ENCODE measurements around the gene PDGFA.

Gene PDGFA

DNA sequence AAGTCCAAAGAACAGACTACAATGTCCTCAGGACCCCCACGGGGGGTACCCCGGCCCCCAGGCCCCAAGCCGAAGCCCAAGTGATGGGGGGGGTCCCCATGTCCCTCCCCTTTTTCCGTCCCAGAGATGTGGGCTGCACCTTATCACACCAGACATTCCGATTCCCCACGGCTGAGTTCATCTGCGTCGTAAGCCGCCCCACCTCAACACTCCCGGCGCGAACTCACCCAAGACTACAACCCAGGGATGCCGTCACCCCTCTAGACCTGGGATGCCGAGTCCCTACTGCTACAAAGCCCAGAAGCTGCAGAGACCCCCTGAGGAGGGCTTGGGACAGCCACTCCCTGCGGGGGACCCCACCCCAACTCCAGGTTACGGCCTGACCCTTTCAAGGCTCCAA, 14.5 kb downstream of the PDGFA start:
- in situ Hi-C loops (cut with MboI; ENCODE audit: low sequenced_read_pairs): no loop called here

DNA sequence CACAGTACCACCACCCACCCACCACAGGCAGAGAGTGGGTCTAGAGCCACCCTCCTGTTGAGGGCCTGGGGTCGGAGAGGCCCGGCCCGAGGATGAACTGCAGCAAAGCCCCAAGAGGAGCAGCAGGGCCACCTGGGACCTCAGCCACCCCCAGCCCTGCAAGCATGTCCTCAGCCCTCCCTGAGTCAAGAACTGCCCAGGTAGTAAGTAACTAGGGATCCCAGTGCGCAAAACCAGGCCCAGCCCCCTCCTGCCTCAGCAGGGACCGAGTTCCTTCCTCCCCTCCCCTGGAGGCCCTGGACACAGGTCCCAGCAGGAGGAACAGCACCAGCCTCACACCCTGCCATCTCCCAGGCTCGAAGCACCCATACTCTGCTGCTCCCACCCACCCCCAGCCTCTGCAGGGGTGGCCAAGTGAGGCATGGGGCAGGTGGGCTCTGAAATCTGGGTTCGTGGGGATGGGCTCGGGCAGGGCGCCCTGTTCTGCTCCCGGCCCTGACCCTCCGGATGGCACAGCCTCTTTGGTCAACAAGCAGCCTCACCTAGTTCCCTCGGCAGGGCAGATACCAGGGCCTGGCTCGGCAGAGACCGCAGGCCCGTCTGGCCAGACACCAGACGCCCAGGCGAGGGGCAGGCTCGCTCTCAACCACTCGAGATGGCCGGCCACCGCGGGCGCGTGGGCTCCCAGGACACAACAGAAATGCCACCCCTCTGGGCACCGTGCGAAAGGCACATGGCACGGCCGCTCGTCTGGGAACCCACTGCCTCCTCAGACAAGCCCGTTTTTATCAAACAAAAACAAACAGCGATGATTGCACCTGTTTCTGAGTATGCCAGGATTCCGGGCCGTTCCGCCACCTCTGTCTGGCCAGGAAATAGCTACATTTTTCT, 15.2 kb downstream of the PDGFA start:
- in situ Hi-C loops (cut with MboI; ENCODE audit: low sequenced_read_pairs): no loop called here

GRCh38 chr7:503575-504111, 16.0 kb downstream of the PDGFA start:
- in situ Hi-C loops (cut with MboI; ENCODE audit: low sequenced_read_pairs): no loop called here

DNA sequence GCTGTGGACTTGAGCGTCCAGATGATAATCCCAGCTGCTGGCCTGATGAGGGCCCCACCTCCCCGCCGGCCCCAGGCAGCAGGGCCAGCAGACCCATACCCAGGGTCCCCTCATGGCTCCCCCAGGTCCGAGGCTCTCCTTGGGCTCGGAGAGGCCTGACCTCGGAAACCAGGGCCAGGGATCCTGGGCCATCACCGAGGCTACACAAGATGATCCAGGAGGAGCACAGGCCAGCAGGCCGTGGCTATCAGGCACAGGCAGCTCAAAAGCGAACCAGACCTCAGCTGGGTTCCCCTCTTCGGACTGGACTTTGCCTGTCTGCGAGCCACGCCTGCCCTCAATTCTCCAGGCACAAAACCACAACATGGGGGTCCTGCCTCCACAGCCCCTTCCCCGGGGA, 17.4 kb downstream of the PDGFA start:
- in situ Hi-C loops (cut with MboI; ENCODE audit: low sequenced_read_pairs): no loop called here

- in situ Hi-C loops (cut with MboI; ENCODE audit: low sequenced_read_pairs): no loop called here
Measured at GRCh38 chr7:501526-501925, 18.1 kb downstream of the PDGFA start.

GRCh38 chr7:500521-501420, 18.9 kb downstream of the PDGFA start:
- in situ Hi-C loops (cut with MboI; ENCODE audit: low sequenced_read_pairs): no loop called here

GRCh38 chr7:499853-500485, 19.7 kb downstream of the PDGFA start:
- in situ Hi-C loops (cut with MboI; ENCODE audit: low sequenced_read_pairs): no loop called here

GRCh38 chr7:498678-499641, 20.7 kb downstream of the PDGFA start:
- in situ Hi-C loops (cut with MboI; ENCODE audit: low sequenced_read_pairs): no loop called here

DNA sequence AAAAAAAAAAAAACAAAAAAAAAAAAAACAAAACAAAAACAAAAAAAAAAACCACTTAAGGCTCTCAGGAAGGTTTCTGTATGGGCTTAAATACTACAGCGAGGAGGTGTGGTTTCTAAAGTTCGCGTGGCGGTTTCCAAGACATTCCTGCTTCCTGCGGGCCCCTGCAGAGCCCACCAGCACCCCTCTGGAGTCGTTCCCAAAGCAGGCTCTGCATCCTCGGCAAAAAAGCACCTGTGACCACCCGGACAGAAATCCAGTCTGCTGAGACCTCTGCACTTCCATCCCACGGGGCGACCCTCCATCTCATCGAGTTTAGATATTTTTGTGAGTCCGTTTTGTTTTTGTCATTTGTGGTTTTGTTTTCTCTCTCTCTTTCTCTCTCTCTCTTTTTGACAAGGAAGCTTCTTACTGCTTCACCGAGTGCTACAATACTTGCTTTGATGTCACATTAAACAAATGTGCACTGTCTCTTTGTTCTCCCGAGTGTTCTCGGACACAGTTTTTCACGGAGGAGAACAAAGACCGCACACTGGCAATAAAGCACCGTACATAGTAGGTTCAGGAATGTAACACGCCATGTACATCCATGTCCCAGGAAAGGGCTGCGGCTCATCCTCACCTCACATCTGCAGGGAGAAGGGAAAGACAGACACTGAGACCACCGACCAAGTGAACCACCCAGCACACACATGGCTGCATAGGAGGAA, 21.5 kb downstream of the PDGFA start:
- in situ Hi-C loops (cut with MboI; ENCODE audit: low sequenced_read_pairs): no loop called here

- in situ Hi-C loops (cut with MboI; ENCODE audit: low sequenced_read_pairs): no loop called here
Measured at GRCh38 chr7:497346-497745, 22.3 kb downstream of the PDGFA start.

DNA sequence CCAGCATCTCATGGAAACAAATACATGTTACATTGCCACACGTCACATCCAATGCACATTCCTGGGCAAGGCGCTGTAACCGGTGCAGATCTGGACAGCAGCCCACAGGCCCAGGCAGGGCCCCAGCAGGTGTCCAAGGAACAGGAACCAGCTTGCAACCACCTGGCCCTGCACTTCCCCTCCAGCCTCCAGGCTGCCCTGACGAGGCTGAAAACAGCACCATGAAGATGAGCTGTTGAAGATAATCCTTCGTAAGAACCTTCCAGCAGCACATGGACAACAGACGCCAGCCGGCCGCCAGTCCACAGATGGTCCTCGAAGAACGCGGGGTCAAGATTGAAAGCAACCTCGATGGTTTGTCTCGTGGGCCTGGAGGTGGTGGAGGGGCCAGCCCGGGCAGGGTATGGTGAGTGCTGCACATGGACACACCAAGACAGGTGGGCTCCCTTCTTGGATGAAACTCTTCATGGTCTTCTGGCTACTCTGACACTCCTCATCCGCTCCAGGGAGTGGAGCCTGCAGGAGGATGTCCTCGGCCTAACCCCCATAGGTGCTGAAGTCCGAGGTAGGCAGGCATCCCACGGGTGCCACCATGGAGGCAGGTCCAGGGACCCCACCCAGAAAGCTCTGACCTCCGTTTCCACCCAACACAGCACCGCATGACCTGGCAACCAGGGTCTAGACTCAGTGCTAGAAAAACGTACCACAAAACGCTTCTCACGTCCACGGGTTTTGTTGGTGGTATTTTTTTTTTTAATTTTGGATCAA, 22.9 kb downstream of the PDGFA start:
- in situ Hi-C loops (cut with MboI; ENCODE audit: low sequenced_read_pairs): no loop called here

DNA sequence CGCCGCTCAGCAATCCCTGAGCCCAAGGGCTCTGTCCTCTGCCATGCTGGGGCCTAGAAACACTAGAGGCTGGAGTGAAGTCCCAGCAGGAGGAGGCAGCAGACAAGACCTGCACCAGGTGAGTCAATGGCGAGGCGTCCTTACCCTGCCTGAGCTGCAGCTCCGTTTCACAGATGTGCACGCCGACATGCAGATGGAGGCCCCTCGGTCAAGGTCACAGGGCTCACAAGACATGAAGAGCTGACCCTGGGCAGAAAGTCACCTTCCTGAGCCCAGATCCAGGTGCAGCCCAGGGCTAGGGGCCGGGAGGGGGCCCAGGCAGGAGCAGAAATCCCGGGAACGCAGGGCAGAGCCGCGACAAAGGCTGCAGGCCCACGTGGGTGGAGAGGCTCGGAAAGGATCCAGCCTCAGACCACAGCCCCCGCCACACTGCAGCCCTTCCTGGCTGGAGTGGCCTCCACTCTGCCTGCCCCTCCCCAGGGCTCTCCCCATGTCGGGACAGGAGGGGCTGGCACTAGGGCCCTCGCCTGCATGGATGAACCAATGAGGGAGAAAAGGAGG, 23.8 kb downstream of the PDGFA start:
- in situ Hi-C loops (cut with MboI; ENCODE audit: low sequenced_read_pairs): no loop called here

DNA sequence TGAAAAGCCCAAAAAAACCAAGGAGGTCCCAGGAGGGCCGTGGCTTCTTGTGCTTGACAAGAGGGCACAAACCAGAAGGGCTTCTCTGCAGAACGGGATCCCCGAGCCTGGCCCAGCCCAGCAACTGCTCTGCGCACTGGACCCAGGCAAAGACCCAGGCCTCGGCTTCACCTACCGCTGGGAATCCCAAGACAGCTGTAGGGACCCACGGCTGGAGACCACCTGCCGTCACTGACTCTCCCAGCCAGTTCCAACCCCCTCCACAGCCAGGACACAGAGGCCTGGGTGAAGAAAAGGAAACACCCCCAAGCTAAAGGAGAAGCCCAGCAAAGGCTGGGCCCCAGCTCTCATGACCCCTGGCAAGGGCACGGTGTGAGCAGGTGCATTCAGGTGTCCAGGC, 24.3 kb downstream of the PDGFA start:
- in situ Hi-C loops (cut with MboI; ENCODE audit: low sequenced_read_pairs): no loop called here

GRCh38 chr7:494906-495305, 24.7 kb downstream of the PDGFA start:
- in situ Hi-C loops (cut with MboI; ENCODE audit: low sequenced_read_pairs): no loop called here

GRCh38 chr7:494259-494687, 25.4 kb downstream of the PDGFA start:
- in situ Hi-C loops (cut with MboI; ENCODE audit: low sequenced_read_pairs): no loop called here

- in situ Hi-C loops (cut with MboI; ENCODE audit: low sequenced_read_pairs): no loop called here
Measured at GRCh38 chr7:493661-494251, 25.9 kb downstream of the PDGFA start.

GRCh38 chr7:492714-493065, 27.0 kb downstream of the PDGFA start:
- in situ Hi-C loops (cut with MboI; ENCODE audit: low sequenced_read_pairs): no loop called here
